HG03280 (cell line): Measurements from ENCODE around the gene PRRC2B.
"Not testable (repeated sequence)": the region's sequence is repeated elsewhere in the genome, so short reads cannot be mapped to it uniquely, and the experiment has no call there.

Experiments used
- ATAC-seq: cut with Tn5 transposase; IDR thresholded peaks from one replicate; pipeline ENCODE4 v1.9.1; 2021; ENCODE audit warnings: mild to moderate bottlenecking, moderate library complexity; ENCODE audit not compliant: unreplicated experiment

The PRRC2B gene

DNA sequence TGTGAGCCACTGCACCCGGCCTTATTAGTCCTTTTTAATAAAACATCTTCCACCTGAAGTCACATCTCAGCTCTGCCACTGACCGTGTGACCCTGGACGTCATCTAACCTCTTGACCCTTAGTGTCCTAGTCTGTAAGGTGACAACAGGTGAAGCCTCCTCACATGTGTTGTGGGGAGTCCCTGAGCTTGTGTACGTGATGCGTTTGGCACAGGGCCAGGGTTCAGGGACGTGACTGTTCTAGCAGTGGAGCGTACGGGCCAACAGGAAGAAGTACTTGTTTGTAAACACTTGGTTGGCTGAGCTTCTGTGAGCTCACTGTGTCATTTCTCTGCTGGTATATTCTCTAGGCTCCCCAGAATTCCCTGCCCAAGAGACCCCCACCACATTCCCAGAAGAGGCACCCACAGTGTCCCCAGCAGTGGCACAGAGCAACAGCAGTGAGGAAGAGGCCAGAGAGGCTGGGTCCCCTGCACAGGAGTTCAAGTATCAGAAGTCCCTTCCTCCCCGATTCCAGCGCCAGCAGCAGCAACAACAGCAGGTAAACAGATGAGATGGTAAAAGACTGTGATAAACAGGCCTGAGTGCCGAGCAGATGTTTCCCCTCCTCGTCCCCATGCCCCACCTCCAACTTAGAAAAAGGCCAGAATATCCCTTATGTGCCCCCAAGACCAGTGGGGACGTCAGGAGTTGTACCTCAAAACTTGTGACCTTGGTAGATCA, 73.5 kb downstream of the PRRC2B start:
- ATAC-seq = no peak

DNA sequence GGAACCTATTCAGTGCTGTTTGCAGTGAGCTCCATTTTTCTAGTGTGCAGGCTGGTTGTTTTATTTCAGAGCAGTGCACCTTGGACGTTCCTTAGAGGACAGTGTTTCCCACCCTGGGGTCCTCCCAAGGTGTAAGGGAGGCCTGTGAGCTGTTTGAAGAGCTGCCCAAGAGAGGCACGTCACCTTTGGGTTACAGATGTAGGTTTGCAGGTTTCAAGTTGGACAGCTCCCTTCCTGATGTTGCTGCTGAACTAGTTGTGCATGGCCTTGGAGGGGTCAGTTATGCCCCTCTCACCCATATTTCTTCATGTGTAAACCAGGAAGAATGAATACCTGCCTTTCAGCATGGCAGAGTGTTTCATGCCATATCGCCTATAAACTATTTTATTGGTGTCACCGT, 74.1 kb downstream of the PRRC2B start:
- no peak for ATAC-seq

DNA sequence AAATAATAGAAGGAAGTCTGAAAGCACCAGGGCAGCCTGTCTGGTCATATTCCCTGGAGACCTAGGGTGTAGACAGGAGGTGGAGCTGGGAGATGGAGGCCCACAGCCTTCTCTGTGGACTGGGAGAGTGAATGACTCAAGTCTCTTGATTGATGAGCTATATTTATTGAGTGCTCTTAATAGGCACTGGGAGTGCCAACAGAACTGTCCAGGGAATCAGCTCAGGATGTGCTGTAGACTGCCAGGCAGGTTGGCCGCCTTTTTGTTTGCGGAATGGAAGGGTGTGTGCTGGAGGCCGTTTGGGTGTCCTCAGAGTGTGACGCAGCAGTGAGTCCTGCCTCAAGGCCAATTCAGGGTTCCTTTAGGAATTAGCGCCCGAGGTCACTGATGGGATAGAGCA, 75.5 kb downstream of the PRRC2B start:
- no peak for ATAC-seq

DNA sequence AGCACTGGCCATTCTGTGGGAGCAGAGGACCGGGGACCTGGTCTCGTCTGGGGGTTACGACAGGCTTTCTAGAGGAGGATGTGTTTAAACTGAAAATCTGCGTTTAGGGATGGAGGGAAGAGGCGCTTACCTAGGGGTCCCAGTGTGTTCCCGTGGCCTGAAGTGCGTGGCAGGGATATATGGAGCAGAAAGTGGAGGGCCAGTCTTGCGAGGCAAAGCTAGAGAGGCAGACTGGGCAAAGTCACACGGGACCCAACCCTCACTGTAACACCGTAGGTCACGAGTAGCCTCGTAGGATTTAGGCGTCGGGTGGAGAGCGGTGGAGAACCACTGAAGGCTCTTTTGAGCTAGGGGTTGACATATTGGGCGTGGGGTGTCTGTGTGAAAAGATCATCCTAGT, 76.1 kb downstream of the PRRC2B start:
- ATAC-seq = no peak

DNA sequence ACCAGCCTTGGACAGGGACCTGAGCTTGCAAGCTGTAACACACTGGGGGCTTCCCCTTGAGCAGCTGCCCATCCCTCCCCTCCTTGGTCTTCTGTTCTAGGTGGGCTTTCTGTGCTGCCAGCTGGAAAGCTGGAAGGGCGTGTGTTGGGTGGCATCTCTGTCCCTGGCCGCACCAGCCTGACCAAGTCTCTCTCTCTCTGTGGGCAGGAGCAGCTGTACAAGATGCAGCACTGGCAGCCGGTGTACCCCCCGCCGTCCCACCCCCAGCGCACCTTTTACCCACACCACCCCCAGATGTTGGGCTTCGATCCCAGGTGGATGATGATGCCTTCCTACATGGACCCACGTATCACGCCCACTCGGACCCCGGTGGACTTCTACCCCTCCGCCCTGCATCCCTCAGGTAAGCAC, 76.7 kb downstream of the PRRC2B start:
- no peak for ATAC-seq

DNA sequence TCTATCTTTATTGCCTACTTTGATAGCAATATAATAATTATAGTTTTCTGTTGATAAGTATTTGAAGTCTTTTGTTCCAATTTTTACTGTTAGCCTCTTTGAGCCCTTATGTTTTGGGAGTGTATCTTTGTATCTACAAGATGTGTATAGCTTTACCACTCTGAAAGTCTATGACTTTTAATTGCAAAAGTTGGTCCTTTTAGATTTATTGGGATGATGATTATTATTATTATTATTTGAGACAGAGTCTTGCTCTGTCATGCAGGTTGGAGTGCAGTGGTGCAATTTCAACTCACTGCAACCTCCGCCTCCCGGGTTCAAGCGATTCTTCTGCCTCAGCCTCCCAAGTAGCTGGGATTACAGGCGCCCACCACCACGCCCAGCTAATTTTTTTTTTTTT, 78.2 kb downstream of the PRRC2B start:
- not testable (repeated sequence) for ATAC-seq

DNA sequence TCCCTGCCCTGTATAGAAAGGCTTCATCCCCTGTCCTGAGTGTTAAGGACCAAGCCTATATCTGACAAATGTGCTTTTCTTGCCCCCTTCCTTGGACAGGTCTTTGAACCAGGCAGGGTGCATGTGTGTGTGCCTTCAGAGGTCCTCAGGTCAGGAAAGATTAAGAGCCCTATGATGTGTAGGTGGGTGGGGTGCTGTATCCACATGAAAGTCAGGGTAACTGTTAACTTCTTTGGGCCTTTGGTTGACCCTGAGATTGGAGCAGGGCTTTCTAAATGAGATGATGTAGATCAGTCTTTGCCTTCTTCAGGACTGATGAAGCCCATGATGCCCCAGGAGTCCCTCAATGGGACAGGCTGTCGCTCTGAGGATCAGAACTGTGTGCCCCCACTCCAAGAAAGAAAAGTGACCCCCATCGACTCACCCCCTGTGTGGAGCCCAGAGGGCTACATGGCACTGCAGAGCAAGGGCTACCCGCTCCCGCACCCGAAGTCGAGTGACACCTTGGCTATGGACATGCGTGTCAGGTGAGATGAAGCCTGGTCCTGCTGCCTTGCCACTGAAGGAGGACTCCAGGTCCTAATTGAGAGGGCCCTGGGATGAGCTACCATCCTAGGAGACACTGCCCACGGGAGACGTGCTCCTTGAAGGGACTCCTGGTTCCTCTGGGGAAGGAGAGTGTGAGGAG, 79.5 kb downstream of the PRRC2B start:
- ATAC-seq = no peak

DNA sequence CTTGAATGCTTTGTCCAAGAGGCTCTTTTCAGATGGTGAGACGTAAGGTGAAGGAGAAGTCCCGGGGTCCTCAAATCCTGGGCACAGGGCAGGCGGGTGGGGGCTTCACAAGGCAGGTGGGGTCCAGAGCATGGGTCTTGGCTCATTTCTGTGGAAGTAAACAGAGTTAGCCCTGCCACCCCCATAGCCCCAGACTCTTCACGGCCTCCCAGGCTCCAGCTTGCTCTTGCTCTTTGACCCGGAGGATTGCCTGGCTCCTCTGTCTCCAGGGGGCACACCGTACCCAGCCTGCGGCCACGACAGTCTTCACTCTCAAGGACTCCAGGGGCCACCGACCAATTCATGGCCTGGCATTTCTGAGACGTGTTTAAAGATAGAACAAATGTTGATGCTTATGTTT, 80.0 kb downstream of the PRRC2B start:
- ATAC-seq = no peak

DNA sequence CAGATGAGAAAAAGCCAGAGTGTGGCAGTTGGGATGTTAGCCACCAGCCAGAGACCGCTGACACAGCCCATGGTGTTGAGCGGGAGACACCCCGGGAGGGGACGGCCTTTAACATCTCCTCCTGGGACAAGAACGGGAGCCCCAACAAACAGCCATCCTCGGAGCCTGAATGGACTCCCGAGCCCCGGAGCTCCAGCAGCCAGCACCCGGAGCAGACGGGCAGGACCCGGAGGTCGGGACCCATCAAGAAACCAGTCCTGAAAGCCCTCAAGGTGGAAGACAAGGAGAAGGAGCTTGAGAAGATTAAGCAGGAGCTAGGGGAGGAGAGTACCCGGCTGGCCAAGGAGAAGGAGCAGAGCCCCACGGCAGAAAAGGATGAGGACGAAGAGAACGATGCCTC, 80.8 kb downstream of the PRRC2B start:
- no peak for ATAC-seq

DNA sequence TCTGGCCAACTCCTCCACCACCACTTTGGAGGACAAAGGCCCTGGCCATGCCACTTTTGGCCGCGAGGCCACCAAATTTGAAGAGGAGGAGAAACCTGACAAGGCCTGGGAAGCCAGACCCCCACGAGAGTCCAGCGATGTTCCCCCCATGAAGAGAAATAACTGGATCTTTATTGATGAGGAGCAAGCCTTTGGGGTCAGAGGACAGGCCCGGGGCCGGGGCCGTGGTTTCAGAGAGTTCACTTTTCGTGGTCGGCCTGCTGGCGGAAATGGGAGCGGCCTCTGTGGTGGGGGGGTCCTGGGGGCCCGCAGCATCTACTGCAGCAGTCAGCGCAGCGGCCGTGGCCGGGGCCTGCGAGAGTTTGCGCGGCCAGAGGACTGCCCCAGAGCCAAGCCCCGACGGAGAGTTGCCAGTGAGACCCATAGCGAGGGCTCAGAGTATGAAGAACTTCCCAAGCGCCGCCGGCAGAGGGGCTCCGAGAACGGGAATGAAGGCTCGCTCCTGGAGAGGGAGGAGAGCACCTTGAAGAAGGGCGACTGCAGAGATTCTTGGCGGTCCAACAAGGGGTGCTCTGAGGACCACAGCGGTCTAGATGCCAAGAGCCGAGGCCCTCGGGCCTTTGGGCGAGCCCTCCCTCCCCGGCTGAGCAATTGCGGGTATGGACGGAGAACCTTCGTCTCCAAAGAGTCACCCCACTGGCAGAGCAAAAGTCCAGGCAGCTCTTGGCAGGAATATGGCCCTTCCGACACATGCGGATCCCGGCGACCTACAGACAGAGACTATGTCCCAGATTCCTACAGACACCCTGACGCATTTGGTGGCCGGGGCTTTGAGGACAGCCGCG, 81.4 kb downstream of the PRRC2B start:
- no peak for ATAC-seq

DNA sequence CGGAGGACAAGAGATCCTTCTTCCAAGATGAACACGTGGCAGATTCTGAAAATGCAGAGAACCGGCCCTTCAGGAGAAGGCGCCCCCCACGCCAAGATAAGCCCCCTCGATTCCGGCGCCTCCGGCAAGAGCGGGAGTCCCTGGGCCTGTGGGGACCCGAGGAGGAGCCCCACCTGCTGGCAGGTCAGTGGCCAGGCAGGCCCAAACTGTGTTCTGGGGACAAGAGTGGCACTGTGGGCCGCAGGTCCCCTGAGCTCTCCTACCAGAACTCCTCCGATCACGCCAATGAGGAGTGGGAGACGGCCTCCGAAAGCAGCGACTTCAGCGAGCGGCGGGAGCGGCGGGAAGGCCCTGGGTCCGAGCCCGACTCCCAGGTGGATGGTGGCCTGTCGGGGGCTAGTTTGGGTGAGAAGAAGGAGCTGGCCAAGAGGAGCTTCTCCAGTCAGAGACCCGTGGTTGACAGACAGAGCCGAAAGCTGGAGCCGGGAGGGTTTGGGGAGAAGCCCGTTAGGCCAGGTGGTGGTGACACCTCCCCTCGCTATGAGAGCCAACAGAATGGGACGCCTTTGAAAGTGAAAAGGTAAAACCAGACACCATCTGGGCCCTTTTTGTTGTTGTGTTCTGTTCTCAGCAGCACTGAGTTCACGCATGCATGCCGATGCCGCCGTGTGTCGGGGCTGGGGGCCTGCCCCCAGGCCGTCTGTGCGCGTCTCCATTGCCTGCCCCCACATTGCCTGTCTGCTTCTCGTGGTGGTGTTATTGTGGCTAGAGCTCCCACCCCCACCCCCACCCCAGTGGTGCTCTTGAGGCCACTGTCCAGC, 82.3 kb downstream of the PRRC2B start:
- ATAC-seq = no peak

DNA sequence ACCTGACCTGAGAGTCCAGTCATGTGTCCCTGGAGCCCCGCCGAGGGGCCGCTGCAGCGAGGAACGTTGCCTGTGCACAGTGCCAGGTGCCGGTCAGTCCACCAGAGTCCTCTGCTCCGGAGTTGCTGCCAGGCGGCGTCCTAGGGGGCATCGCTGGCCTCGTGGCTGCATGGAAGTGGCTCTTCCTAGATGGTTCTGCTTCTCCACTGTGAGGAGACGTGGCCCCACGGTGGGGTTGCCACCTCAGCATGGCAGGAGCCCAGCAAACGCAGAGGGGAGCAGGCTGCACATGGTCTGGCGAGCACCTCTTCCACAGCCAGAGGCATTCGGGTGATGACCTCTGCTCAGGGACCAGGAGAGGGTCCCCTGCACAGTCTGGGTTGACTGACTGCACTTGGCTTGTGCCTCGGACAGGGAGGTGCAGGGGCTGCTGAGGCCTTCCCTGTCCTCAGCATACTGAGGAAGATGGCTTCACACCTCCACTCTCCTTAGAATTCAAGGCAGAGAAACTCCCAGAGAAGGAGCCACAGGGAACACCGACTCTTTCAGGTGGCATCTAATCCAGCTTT, 83.0 kb downstream of the PRRC2B start:
- ATAC-seq = no peak

DNA sequence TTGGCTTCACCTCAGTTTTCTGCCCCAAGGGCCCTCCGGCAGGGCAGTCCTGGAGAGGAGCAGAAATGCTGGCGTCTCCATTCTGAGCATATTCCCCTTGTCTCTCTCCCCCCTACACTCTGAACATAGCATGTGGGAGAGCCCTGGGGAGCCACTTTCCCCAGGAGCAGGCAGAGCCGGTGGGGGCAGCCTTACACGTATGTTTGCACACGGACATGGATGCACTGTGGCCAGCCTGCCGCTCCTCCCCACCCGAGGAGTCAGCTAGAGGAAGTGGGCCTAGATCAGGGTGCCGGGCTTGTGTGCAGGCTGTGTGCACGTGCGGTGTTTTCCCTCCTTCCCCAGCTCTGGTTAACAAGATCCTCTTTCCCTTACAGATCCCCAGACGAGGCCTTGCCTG, 83.5 kb downstream of the PRRC2B start:
- no peak for ATAC-seq

DNA sequence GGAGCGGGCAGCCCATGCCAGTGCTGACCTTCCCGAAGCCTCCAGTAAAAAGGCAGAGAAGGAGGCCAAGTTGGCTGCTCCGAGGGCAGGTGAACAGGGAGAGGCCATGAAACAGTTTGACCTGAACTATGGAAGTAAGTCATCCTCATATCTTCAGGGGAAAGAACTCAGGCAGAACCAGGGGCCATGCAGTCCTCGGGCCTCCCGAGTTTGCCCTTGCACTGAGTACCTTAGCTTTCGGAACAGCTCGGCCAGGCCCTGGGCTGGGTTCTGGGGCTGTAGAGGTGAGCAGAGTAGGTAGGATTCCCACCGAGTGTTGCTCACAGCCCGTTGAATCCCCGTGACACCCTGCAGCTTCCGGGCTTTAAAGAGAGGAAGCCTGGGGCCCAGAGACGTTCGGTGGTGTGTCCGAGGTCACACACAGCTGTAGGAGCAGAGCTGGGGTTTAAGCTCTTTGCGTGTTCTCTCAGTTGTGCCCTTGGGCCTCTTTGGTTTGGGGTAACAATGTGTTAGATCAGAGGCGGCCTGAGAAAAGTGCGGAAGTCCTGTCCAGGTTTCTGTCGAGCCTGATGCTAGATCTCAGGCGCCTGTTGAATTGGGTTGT, 84.0 kb downstream of the PRRC2B start:
- ATAC-seq = no peak

DNA sequence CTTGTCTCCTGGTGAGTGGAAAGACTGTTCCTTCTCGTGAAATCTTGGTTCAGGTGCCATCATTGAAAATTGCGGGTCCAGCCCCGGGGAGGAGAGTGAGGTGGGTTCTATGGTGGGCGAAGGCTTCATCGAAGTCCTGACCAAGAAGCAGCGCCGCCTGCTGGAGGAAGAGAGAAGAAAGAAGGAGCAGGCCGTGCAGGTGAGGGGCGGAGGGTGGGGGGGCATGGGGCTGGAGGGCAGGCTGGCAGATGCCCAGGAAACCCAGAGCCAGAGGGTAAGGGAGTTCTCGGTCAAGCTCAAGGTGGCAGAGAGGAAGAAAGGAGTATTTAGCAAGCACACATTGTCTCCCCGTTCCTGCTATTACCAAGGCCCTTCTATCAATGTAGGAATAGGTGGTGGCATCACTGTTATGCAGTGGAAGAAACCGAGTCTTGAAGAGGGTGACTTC, 84.6 kb downstream of the PRRC2B start:
- no peak for ATAC-seq

DNA sequence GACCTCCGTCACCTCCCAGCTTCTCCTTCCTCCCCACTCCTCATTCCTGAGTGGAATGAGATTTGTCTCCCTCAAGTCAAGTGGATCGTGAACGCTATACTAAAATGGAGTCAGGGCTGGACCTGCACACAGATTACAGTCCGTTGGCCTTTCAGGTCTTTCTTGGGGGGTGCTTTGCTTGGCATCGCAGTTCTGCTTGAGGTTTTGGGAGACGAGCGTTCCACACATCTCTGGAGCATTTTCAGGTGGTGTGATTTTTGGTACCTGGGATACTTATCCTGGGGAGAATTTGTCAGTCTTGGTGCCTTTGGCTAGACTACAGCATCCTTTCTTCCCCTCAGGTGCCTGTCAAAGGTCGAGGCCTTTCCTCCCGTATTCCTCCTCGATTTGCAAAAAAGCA, 85.0 kb downstream of the PRRC2B start:
- ATAC-seq = no peak

DNA sequence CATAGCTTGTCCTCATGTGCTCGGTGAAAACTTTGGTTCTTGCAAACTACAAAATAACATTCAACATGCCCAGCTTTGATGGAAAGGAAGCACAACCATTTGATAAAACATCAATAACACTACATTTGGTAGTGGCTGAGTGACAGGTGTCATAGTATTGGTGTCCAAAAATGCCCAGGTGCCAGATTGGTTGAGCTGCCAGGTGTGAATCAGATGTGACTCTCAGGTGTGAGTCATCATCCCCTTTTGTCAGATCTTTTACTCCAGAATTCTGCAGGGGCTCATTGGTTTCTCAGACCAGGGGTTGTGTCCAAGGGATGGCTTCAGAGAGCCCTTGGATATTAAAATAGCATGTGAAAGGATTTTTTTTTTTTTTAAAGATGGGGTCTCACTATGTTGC, 86.4 kb downstream of the PRRC2B start:
- ATAC-seq = no peak

DNA sequence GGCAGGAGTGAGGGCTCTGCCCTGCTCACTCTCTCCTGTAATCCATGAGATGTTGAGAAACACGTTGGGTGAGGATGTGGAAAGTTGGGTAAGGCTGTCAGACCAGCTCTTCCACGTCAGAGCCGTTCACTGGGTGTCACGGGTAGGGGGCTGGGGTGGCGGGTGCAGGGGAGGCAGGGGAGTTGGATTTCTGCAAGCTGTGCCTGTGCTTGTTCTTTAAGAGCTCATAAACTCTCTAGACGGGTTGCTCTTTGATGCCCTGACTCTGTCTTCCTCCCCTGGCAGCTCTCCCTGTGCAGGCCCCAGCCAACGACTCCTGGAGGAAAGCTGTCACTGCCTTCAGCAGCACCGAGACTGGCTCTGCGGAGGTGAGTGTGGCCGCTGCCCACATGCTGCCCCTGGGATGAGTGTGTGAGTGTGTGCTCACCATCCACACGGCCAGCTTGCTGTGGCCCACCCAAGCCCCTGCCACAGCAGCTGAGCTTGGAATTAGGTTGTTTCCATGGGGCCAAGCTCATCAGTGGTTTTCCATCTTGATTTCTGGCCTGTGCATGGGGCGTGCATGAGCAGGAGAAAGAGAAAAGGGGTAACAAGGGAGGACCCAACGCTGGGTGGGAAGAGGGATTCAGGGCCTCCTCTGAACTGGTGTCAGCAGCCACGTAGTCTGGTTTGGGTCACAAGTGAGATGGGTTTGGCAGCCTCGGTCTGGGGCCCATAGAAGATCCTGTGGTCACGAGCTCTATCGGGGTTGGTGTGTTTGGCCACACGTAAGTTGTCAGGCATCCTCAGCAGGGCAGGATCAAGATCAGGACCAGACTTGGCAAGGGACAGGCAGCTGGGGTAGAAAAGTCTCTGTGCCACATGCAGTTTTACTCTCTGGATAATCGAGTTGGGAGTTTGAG, 87.8 kb downstream of the PRRC2B start:
- ATAC-seq = no peak

DNA sequence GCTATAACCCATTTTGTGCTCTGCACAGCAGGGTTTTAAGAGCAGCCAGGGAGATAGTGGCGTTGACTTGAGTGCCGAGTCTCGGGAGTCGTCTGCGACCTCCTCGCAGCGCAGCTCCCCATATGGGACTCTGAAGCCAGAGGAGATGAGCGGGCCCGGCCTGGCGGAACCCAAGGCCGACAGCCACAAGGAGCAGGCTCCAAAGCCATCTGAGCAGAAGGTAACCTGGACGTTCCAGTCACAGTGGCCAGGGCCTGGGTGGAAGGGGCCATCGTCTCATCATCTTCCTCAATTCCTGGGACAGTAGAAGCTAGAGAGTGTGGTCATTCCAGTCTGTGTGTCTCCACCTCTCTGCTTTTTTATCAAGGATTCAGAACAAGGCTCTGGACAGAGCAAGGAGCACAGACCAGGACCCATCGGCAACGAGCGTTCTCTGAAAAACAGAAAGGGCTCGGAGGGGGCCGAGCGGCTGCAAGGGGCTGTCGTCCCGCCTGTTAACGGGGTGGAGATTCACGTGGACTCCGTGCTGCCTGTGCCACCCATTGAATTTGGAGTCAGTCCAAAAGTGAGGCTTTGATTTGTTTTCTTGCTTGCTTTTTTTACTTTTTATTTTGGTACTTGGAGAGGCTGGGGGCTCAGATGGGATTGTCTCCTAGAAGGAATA, 88.6 kb downstream of the PRRC2B start:
- no peak for ATAC-seq
